Activated T-helper 1 cell treated with anti-CD3 and anti-CD28 coated beads, Interleukin-2, amount 50 U/mL, for 16 hours (primary cell): Measurements from ENCODE around the gene DNAH5.

Experiments used
- DNase-seq, 2 donors: peaks; one replicate each; pipeline ENCODE4 v3.0.0-alpha.2; 2020; ENCODE audit warnings: low read depth in 1 of 2, low spot score in 1 of 2

Gene DNAH5

DNA sequence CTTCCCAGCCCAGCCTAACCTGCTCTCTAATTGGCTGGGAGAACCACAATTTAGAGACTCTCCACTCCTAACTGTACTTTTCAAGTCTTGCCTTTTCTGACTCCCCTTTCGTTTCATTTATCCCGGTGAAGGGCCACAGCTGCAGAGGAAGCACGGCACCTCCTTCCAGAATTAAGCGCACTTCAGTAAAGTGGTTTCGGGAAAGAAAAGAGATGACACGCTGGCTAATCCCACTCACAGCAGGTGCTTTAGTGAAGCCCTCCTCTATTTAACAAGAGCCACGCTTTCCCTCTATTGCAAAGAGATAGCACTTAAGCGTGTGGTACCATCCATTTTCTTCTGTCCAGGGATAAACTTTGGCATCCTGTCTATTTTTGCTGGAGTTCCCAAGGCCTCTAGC is 4.8 kb downstream of the DNAH5 start:
- DNase-seq, result no peak

DNA sequence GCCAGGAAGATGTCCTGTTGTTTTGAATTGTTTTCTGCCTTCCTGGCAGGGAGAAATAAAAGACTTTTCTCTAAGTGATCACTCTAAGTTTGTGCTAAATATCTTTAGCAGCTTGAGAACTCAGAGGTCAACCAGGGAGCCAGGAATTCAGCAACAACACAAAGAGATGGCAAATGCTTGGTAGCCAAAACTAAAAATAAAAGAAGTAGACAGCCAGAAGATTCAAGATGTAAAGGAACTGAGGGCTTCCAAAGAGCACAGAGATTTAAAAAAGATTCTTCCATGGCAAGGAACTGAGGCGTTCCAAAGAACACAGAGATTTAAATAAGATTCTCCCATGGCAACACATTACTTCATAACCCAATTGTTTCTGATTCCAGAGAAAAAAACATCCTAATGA is 9.6 kb downstream of the DNAH5 start:
- DNase-seq, result no peak

DNA sequence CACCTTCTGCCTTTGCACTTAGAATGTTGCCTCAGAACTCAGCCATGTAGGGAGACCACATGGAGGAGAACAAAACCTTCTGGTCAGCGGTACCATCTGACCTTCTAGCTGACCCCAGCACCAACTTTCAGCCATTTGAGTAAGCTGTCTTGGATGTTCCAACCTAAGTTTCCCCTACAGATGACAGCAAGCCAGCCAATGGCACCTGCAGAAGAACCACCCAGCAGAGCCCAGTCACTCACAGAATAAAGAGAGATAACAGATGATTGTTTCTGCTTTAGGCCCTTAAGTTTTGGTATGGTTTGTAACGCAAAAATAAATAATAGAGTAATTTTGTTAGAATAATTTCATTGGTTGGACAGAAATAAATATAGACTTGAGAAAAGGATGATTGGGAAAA is 10.4 kb downstream of the DNAH5 start:
- no peak for DNase-seq

DNA sequence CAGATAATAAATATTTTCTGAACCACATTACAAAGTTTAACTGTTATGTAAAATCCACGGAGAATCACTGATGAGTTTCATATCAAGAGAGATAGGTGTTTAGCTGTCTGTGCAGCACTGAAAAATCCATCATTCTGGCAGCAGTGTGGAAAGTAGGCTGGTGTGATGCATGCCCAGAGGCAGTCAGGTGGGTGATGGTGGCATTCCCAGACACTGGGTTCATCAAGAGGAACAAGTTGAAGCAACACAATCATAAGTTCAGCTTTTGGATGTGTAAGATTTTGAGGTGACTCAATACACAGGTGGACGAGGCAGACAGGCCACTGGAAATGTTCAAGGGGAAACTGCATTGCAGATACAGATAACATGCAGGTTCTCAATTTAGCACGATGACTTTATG is 11.9 kb downstream of the DNAH5 start:
- DNase-seq, result no peak

GRCh38 chr5:13932011-13932410 is 12.5 kb downstream of the DNAH5 start:
- no peak for DNase-seq

GRCh38 chr5:13930541-13931171 is 13.8 kb downstream of the DNAH5 start:
- no peak for DNase-seq

GRCh38 chr5:13926731-13927130 is 17.8 kb downstream of the DNAH5 start:
- DNase-seq, result no peak

GRCh38 chr5:13921578-13921977 is 22.9 kb downstream of the DNAH5 start:
- DNase-seq, result no peak

DNA sequence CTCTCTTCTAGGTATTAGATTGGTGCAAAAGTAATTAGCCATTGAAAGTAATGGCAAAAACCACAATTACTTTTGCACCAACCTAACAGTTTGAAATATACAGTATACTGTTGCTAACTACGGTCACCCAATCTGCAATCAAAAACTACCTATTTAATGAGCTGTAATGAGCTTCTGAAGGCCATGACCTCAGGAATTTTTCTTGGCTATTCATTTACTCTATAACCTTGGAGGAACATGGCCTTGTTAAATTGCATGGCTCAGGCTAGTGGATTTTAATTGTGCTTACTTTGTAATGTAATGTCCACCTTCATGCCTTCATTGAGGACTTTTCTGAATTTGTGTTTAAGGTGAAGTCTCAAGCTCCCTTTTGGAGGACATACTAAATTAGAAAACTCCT is 24.7 kb downstream of the DNAH5 start:
- DNase-seq, result no peak

- no peak for DNase-seq
These were observed 25.4 kb downstream of the DNAH5 start for GRCh38 chr5:13919087-13919486.

GRCh38 chr5:13917061-13917460 is 27.4 kb downstream of the DNAH5 start:
- DNase-seq, result no peak

GRCh38 chr5:13913962-13914361 is 30.5 kb downstream of the DNAH5 start:
- DNase-seq, result no peak

DNA sequence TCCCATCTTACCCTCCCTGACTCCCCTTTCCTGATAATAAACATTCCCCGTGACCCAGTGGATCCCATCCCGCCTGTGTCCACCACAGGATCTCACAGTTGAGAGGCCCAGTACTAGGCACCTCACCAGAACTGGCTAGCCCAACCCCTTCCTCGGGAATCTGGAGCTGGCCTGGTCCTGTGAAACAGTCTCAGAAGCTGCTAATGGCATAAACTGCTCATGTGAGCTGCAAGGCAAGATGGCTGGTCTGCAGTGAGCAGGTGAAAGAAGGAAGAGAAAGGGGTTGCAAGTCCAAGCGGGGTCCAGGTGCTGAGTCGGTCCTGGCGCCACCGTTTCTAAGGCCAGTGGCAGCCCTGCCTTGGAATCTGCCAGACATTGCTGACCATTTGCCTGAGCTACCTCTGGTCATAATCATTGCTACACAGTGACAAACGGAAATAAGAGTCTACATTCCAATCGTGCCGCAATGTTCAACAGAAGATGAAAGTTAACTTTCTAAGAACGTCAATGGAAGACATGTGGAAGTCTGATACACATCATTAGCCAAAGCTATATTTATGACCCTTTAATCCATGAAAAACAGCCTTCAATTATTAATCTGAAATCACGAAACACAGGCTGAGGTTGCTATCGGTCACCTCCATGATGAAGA is 33.7 kb downstream of the DNAH5 start:
- DNase-seq, result no peak

DNA sequence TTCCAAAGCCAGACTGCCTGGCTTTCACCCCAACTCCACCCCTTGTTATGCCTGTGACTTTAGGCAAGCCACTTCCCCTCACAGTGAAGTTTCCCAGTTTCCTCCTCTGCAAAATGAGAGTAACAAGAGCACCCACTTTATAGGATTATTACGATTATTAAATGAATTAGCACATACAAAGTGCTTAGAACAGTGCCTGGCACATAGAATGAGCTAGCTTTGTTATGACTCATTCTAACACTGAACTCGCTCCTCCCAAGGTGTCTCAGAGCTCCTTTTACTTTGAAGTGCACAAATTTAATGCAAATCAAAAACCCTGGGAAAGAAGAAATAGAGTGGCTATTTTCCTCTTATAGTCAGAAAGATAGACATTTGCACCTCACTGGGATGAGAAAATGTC is 34.3 kb downstream of the DNAH5 start:
- no peak for DNase-seq

DNA sequence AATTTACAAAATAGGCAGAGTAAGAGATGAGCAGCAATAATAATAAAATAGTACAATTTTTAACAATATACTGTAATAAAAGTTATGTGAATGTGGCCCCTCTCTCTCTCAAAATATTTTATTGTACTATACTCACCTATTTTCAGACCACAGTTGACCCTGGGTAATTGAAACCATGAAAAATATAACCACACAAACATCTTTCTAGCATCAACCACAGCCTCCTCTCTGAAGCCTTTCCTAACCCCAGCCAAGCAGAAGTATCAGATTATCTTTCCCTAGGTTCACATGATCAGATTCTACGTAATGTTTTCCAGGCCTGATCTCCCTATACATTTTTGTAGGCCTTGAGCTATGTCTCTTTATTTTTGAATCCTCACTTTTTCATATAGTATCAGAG is 35.2 kb downstream of the DNAH5 start:
- DNase-seq, result no peak

DNA sequence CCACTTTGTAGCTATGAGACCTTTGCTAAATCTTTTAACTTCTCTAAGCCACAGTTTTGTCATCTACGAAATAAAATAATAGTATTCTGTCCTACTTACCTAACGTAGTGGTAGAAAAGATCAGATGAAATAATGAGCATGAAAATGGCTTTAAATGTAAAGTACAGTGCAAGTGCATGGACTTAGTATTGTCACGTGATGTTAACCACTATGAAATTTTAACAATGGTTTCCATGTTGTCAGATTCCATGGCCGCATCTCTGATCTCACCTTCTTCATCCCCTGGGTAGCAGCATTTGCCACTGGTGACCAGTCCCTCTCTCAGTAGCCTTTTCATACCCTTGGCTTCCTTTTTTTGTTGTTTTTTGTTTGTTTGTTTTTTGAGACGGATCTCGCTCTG is 45.9 kb downstream of the DNAH5 start:
- DNase-seq, result no peak

DNA sequence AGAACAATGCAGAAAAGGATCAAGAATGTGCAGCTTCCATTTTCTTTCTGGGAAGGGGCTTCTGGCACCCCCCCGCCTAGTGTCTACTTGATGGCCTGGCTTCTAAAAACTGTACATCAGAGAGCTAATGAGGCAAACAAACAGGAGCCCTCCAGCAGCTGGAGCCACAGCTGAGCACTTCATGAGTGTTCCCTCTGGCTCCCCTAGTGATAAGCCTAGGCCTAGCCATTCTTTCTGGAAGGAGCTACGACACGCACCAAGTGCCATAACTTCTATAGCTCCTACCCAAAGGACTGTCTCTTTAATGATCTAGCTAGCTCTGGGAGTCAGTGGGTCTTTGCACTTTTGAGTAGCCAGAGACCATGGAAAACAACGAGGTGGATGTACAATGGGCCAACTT is 66.1 kb downstream of the DNAH5 start:
- no peak for DNase-seq

GRCh38 chr5:13866792-13867191 is 77.7 kb downstream of the DNAH5 start:
- DNase-seq, result no peak

DNA sequence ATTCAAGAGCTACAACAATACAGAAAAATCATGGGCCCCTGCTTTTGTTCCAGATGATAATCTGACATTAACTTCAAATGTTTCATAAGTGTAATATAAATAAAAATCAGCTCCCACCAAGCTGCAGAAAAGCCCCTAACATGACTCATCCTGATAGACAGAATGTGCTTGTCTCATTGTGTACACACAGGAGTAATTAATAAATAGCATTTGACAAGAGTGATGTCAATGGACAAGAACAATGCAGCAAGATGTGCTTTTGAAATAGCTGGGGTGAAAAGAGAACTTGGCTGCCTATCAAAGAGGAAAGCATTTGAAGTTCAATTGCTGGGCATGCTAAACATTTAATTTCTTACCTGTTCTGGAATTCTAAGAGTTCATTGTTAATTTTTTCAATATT is 79.2 kb downstream of the DNAH5 start:
- DNase-seq, result no peak

DNA sequence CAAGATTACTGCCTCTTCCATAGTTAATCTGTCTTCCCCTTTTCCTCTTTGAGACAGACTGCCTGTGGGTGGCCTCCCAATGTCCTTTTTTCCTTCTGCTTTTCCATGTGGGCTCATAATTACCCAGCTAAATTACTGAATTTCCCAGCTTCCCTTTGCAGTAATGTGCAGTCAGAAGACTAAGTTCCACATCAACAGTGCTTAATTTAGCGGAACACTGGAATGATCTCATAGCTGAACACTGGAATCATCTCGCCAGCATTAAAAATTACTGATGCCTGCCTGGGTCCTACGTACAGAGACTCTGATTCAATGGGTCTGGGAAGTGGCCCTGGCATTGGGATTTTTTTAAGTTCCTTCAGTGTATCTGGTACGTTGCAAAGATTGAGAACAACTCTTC is 84.3 kb downstream of the DNAH5 start:
- no peak for DNase-seq

- DNase-seq, result no peak
These were observed 85.0 kb downstream of the DNAH5 start for GRCh38 chr5:13859270-13860065.

DNA sequence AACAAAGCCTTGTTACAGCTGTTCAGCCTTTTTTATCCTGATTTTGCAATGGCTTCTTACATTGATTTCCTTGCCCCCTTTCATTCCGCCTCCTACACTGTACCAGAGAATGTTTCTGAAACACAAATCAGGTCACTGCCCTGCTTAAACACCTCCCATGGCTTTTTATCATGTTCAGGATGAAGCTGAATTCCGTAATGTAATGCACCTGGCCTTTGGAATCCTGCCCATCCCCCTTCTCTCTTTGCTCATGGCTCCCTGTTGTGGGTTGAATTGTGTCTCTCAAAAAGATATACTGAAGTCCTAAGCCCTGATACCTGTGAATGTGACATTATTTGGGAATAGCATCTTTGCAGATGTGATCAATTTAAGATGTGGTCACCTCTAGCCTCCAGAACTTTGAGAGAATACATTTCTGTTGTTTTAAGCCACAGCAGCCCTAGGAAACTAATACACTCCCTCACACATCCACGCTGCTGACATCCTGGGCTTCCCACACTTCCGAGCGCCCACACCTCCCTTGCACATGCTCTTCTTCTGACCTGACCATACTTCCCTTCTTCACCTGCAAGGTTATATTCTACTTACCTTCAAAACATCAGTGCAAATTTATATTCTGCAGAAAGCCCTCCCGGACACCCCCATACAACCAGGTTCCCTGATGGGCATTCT is 101.2 kb downstream of the DNAH5 start:
- DNase-seq, result no peak
